ENCODE results near the gene SPOCK2. TPM values are rescaled to one million over a fixed set of nuclear protein-coding genes. Genes with fewer than 3 reads are reported as not detected.

SPOCK2 gene
- total RNA-seq, 1 donor from 2014 or later = 0.24 TPM

DNA sequence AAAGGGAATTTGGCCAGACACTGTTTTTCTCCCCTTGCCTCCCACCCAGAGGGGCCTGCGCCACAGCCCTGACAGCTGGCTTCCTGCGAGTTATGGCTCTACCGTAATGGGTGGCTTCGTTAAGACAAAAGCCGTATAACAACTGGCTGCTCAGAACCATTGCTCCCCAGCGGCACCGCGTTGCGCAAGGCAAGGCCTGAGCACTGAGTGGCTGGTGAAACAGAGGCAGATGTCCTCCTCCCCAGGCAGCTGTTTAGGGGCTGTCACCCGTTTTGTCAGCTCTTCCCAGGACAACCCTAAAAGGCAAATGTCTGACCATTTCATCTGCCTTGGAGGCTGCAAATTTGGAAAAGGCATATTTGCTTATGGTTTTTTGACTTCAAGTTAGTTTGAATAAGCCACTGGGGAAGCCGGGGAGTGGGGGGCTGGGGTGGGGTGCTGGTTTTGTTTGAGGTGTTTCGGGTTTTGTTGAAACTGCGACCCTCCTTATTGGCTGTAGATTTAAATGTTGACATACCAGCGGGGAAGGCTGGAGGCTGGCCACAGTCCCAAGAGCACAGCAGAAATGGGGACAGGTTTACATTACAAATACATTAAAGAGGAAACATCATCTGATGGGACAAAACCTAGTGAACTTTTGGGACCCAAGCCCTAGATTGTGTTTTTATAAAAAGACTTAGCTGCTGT is 681 bp upstream of the SPOCK2 start:
- DNase-seq (ENCODE audit: low spot score) = no peak

DNA sequence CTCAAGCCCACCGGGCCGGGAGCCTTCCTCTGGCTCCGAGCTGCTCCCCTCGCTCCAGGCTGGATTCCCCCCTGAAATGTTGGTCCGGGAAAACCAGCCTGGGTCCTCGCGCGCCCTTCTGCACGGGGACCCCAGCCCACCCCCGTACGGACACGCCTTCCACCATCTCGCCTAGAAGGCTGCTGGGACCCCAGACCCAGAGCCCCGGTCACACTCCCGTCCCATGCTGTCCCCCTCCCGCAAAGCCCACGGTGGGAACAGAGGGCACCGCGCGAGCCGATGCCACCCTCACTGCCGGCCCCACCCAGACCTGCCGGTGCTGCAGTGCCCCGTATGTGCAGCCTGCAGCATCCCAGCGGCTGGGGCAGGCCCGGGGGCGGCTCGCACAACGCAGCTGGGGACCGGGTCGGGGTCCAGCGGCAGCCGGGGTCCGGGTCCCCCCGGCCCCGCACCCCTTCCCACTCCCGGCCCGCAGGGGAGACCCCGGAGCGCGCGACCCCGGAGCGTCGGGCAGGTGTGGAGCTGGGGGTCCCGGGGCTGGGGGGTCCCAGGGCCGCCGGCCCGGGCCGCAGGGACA is 871 bp downstream of the SPOCK2 start:
- DNase-seq (ENCODE audit: low spot score) = no peak

GRCh38 chr10:72086466-72087391 is 1.6 kb downstream of the SPOCK2 start:
- no peak for DNase-seq (ENCODE audit: low spot score)

GRCh38 chr10:72085864-72086465 is 2.4 kb downstream of the SPOCK2 start:
- DNase-seq (ENCODE audit: low spot score) = no peak

- no peak for DNase-seq (ENCODE audit: low spot score)
Observed at GRCh38 chr10:72085166-72085565, 3.2 kb downstream of the SPOCK2 start.

- DNase-seq (ENCODE audit: low spot score) = no peak
Observed at GRCh38 chr10:72083790-72084459, 4.4 kb downstream of the SPOCK2 start.

- DNase-seq (ENCODE audit: low spot score) = no peak
Observed at GRCh38 chr10:72082856-72083789, 5.2 kb downstream of the SPOCK2 start.

DNA sequence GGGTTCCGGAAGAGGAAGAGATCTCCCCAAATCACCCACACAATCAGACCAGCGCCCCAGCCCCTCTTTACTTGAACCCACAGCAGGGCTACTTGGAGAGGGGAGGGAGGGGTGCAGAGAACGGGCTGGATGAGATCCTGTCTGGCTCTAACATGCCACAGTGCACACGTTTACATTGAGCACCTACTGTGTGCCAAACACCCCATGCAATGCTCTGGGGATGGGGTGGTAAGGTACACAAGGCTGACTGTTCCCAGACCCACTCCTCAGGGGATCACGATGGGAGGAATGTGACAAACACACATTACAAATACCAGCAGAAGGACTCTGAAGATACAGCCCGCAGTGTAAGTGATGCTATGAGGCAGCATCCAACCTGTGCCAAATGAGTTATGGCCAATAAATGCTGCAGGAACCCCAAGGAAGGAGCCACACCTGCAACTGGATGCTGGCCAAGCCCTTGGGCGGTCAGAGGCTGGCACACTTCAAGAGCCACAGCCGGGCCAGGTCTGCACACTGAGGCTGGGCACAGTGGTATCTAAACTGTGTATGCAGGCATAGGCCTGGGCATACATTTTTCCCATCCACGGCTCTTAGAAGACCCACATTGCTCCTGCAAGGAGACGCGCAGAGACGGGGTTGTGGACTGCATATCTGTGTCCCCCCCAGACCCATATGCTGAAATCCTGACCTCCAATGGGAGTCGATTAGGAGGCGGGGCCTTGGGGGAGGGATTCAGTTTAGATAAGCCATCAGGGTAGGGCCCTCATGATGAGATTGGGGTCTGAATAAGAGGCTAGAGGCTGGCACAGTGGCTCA is 6.4 kb downstream of the SPOCK2 start:
- no peak for DNase-seq (ENCODE audit: low spot score)

GRCh38 chr10:72081210-72081609 is 7.1 kb downstream of the SPOCK2 start:
- no peak for DNase-seq (ENCODE audit: low spot score)

DNA sequence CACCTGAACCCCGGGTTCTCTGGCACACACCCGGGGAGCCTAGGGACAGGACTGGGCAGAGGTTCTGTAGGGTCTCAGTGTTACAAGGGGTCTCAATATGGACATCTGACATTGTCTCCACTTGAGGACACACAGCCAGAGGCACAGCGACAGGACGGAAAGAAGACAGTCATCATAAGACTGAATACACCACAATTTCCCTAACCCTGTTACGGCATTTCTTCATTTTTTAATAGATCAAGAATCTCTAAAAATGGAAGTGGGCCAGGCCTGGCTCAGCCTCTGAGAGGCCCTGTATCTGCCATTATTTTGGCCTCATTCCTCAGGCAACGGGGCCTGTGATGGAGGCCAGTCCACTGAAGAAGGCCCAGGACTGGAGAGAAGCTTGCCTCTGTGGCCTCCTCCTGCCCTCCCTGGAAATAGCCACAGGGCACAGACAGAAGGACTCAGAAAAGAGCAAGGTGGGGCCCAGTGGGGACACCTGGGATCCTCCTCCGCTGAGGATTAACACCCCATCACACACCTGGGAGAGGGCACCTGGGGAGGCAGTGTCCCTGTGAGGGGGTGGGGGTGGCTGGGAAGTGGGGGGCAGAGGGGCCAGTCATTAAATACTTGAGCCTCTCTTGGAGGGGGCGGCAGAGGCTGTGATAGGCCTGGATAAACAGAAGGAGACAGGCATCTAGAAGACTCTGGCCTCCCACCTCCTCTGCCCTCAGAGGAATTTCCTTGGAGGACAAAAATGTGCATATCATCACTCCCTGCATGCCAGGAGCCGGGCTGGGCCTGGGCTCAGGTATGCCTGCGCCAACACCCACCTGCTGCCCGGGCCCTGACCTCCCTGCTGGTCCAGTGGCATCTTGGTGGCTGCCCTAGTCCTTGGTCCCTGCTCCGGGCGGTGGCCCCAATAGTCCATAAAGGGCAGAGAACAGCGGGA is 8.0 kb downstream of the SPOCK2 start:
- no peak for DNase-seq (ENCODE audit: low spot score)

GRCh38 chr10:72079356-72079755 is 9.0 kb downstream of the SPOCK2 start:
- no peak for DNase-seq (ENCODE audit: low spot score)

- DNase-seq (ENCODE audit: low spot score) = no peak
Observed at GRCh38 chr10:72077275-72077990, 10.9 kb downstream of the SPOCK2 start.

- no peak for DNase-seq (ENCODE audit: low spot score)
Observed at GRCh38 chr10:72076756-72077155, 11.6 kb downstream of the SPOCK2 start.

DNA sequence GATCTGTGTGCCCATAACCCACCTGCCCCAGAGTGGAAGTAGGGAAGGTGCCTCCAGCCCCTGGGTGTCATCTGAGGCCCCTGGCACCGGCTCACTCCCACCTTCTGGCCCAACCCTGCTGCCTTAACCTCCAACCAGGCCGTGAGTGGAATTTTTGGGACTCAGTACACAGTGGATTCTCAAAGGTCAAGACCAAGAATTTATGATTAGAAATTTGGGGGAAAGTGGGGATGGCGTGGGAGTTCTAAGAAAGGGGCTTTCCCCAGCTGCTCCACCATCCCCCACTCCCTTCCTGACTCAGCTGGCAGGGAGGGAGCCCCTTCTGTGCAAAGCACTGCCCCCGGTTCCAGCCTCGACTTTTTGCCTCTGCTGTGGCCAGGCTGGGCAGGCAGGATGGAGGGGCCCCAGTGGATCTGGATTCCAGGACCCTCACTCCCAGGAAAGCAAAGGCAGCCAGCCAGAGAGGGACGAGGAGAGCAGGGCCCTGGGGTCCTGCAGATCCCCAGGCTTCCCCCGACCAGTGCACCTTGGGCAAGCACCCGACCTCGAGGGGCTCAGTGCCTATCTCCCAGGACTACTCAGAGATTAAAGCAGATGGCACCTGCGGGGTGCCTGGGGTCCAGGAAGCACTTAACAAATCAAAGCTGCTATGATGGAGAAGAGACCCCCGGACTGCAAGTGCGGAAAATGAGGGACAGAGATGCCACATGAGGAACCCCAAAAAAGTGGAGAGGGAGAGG is 12.8 kb downstream of the SPOCK2 start:
- no peak for DNase-seq (ENCODE audit: low spot score)

GRCh38 chr10:72074574-72075375 is 13.6 kb downstream of the SPOCK2 start:
- DNase-seq (ENCODE audit: low spot score) = no peak

Data from umbilical cord (tissue), 2 donors.